GM18502 (cell line): ENCODE data around the gene SLC4A7.
"Not testable (repeated sequence)": the region's sequence is repeated elsewhere in the genome, so short reads cannot be mapped to it uniquely, and the experiment has no call there.

Experiments
- ATAC-seq: cut with Tn5 transposase; IDR thresholded peaks from one replicate; pipeline ENCODE4 v1.9.1; 2021; ENCODE audit warnings: mild to moderate bottlenecking; ENCODE audit not compliant: unreplicated experiment, poor library complexity

SLC4A7 gene

DNA sequence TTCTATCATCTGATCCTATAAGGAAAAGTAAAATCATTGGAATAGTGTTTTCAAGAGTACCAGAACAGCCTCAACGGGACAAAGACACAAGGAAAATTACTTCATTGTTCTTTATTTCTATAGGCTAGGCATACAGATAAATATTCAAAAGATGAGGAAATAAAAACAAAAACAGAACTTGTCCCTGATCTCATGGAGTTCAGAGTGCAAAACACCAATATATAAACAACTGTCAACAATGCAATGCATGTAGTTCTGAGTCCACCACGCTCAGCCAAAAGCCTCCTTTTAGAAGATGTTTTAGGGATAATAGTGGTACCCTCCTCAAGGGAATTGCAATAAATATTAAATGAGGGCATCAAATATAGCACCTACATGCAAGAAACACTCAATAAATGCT, 4.6 kb upstream of the SLC4A7 start:
- ATAC-seq = no peak

DNA sequence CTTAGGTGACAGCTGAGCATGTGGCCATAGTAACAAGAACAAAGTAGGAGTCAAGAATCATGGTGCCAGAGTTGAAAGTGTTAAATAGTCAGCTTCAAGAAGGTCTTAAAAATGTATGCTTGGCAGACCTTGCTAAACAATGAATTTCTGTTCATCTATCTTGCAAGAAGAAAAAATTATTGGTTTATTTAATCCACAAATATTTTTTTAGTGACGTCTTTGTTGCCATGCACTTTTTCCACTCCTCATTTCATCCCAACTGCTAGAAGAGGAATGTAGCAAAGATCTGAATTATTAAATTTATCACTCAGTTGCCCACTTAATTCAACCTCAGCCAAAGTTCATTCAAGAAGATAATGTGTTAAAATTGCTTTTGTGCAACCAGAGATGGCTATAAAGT, 3.2 kb upstream of the SLC4A7 start:
- no peak for ATAC-seq

DNA sequence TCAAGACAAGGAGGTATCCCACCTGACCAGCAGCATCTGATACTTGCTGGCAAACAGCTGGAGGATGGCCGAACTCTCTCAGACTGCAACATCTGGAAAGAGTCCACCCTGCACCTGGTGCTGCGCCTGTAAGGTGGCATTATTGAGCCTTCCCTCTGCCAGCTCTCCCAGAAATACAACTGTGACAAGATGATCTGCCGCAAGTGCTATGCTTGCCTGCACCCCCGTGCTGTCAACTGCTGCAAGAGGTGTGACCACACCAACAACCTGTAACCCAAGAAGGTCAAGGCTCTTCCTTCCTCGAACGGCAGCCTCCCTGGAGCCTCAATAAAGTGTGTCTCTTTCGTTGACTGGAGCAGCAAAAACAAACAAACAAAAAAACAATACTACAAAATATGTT, 2.2 kb upstream of the SLC4A7 start:
- ATAC-seq = no peak

DNA sequence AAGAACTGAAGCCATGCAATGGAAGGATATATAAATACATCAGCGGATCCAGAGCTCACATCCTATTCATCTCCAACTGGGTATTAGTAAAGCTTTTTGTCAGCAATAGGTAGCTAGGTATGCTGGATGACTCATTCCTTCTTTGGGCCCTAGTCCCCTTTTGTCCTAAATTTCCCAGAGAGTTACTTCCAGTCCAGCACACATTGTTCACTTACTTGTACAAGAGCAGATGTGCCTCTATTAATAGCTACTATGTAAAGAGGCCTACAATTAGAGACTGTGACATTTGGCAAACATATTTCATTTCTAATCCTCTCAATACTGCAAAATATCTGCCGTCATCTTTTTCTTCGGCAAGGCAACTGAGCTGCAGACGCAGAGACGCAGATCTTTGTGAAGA, 1.7 kb upstream of the SLC4A7 start:
- ATAC-seq = no peak

DNA sequence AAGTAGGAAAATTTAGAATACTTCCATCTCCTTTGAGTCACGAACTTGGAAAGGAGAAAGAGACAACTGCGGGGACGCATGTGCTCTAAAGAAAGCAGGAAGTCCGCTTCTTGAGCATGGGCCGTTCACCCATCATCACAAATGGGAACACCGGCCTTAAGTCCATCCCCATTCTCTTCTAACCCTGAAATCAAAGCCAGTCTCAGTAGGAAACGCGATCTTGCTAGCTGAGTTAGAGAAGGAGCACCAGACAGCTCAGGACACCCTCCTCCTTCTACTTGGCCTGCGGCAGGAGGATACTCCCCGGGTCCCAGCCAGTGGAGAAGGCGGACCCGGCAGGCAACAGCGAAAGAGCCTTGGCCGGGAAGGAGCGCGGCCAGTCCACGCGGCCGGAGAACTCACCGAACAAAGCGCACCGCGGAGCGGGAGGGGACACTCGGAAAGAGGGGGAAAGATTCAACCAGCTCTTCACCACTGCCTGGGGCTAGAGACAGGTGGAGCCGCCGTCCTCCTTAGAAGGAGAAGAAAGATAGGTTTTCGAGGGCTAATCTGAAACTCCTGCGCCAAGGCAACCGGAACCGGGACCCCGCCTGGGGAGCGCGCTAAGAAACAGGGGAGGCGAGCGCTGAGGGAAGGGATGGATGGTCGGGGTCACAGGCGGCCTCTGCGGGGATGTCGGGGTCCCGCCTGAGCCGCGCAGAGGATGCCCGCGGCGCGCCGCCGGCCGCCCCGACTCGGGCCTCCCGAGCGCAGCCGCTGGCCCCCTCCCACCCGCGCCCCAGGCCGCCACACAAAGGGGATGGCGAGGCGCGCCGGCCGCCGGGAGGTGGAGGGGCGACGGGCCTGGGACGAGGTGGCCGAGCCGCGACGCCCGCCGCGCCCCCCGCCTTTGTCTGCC, 818 bp downstream of the SLC4A7 start:
- ATAC-seq = peak; percentile 25

DNA sequence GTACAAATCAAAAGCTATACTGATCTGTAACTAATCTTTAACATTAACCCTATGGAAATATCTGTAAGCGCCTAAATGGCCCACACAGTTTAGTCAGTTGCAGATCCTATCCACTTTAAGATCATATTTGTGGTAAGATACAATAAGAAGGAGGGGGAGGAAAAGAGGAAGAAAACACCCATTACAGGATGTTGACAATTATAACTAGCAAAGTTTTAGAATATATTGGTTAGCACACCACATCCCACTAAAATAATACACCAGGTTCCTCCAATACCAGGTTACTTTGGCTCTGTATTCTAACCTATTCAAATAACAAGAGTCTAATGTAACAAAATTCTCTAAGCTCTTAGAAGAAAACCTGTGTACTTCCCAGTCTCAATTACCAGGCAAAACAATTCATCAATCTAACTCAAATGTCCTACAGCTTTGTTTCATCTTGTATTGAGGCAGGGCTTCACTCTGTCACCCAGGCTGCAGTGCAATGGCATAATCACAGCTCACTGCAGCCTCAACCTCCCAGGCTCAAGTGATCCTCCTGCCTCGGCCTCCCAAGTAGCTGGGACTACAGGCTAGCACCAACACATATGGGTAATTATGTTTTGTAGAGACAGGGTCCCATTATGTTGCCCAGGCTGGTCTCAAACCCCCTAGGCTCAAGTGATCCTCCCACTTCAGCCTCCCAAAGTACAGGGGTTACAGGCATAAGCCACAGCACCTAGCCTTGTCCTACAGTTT, 4.2 kb downstream of the SLC4A7 start:
- no peak for ATAC-seq

DNA sequence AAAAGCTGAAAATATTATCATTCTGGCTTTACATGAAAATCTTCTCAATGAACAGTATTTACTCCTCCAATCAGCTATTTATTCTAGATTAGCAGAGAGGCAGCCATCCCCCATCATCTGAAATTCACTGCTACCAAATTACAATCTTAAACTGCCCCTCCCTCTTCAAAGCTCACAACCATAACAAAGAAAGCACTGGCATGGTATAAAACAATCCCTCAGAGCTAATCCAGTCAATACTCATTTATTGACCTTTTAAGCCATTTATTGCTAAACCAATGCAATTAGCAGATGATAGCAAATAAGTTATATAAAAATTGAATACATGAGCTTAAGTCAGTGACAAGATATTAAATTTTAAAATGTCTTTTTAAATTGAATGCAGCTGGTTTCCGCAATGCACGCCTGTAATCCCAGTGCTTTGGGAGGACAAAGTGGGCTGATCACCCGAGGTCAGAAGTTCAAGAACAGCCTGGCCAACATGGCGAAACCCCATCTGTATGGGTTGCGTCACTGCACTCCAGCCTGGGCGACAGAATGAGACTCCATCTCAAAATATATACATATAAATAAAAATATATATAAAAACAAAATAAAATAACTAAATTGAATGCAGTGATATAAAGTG, 12.1 kb downstream of the SLC4A7 start:
- ATAC-seq = no peak

DNA sequence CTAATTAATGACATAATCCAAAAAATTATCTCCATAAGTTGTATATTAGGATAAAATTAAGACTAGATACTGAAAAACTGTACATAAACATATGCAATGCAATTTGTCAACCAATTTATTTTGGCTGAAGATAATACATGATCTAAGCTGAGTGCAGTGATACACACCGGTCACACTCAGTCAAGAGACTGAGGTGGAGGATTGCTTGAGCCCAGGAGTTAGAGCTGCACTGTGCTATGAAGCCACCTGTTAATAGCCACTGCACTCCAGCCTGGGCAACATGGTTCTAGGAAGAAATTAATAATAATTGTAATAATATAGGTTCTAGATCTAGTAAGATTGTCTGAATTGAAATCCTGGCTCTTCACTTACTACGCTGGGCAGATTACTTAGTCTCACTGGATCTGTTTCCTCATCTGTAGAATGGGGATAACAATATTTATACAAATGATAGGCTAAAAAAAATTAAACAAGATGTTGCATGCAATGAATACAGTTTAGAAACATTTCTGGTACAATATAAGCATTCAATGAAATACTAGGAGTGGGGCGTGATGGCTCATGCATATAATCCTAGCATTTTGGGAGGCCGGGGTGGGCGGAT, 15.8 kb downstream of the SLC4A7 start:
- no peak for ATAC-seq

DNA sequence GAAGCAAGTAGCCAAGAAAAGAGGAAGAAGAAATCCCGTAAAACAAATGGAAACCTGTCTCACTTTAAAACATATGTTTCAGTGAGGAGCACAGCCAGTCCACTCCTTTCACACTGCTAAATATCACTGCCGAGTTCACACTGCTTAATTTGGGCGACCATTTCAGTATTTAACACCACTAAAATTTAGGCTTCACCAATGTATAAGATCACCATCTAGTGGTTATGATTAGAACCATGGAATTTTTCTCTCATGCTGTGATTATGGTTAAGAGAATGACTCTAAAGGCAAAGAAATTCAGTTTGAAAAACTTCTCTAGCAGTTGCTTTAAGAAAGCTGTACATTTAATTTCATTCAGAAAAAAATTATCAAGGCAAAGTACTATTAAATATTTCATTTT, 16.6 kb downstream of the SLC4A7 start:
- peak; percentile 84 for ATAC-seq

DNA sequence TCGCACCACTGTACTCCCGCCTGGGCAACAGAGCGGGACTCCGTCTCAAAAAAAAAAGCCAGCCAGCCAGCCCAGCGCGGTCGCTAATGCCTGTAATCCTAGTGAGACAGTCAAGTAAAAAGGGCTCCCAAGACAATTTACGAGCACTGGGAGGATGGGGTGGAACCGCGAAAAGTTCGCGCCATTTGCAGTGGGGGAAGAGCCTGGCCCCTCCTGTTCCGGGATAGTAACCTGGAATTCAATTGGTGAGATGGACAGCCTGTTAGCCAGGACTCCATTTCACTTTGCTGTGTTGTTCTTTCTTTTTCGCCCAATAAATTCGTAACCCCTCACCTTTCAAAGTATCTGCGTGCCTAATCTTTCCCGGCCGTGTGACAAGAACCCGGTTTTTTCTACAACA, 19.5 kb downstream of the SLC4A7 start:
- no peak for ATAC-seq

DNA sequence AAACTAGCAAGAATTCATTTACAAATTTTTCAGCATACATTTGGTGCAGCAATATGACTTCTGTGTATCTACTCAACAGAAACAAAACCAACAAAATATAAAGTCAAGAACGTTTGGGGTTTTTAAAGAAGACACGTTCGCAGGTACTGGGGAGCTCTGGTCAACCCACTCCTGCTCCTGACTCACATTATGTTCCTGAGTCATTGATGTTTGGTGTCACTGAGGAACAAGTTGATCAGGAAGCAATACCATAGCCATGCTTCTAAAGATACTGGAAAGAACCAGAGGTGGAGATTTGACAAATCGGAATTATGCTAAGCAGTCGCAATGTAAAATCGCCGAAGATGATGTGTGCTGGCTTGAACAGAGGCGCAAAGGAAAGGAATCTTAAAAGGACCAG, 22.0 kb downstream of the SLC4A7 start:
- ATAC-seq = no peak

DNA sequence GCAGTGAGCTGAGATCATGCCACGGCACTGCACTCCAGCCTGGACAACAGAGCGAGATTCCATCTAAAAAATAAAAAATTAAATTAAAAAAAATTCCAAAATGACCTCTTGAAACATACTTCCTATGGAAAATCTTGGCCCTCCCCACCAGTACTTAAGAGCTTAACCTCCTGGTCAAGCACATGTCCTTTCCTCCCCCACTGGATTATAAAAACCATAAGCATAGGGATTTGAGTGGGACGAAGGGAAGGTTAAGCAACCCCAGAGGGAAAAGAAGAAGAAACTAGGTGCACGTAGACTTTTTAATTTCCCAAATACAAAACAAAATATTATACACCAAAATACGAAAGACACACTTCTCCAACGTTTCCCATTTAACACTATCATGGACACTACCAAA, 25.3 kb downstream of the SLC4A7 start:
- no peak for ATAC-seq

DNA sequence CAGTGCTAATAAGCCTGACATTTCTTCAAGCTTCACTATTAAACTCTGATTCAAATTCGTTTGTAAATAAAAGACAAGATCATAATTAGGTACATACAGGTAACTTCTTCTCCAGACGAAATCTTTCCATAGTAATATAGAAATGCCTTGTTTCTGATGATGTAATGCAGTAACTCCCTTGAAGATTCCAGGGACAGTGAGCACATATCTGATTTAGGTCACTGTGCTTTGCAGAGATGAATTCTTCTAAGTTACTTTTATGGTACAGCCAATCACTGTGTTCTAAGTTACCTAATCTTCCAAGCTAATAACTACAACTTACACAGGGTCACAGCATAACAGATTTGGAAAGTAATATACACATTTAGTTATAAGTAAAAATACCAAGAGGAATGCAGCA, 27.6 kb downstream of the SLC4A7 start:
- no peak for ATAC-seq

DNA sequence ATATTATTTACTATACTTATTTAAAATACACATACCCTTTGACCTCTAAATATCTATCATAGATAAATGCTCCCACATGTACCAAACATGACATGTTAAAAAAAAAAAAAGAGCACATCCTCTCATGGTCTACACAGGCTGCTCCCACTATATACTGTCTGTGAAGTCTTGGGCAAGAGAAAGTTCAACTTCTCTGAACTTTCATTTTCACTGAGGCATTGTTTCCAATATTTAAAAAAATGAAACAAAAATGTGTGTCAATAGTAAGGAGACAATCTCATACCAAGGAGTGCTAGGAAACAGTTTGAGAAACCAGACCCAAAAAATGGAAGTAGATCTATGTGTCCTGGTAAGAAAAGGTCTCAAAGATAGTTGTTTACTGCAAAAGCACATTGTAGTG, 29.3 kb downstream of the SLC4A7 start:
- peak; percentile 59 for ATAC-seq

DNA sequence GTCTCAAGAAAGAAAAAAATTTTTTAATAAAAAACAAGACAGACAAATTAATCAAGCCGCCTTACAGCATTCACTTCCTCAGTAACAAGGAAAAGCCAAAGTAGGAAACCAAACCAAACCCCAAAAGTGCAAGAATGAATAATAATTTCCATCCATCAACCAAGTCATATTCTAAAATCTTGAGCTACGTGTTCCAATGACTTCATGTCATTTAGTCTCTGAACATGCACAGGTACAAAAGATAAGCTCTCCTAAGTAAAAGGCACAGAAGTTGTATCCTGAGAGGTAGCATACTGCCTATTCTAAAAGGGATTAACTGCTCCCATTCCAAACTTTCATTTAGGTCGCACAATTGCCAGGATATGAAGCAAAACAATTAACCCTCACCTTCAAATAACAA, 29.7 kb downstream of the SLC4A7 start:
- ATAC-seq = no peak

DNA sequence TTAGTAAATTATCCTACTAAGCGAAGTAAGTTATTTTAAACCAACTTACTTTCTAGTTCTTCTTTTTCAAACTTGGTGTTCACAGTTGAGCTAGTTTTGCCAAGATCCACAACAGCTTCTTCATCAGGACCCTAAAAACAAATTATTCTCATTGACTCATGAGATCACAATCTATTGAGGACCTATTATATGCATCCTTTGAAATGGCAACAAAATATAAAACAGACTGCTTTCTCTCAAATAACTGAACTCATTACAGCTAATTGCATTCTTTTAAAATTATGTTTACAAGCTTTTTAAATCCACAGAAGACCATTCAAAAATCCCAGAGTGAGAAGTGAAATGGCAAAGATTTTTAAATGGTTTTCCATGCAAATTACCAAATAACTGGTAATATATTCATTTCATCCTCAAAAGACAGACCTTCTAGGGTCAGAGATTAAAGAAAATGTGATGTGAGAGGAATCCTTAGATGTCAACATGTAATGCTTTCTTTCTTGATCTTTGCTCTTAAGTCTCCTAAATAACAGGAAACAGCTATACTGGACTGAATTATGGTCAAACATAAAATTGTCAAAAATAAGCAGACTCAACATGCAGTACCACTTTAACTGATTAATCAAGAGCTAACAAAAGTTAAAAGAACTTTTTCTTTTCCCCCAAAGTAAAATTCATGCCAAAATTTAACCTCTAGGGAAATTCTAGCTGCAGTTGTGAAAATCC, 31.7 kb downstream of the SLC4A7 start:
- no peak for ATAC-seq

DNA sequence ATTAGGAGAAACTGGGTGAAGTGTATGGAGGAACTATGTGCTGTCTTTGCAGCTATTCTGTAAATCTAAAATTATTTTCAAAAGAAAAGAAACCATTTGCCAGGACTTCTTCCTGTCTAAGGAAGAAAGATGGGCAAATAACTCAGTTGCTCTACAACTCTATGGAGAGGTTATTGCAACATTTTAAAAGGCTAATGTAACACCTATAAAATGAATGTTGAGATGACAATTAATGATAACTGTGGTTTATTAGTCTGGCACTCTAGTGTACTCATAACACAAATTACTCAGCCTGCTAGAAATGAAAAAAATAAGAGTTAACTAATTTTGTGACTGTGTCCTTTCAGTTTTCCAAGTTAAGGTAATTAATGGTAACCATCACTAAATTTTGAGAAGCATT, 32.3 kb downstream of the SLC4A7 start:
- no peak for ATAC-seq

DNA sequence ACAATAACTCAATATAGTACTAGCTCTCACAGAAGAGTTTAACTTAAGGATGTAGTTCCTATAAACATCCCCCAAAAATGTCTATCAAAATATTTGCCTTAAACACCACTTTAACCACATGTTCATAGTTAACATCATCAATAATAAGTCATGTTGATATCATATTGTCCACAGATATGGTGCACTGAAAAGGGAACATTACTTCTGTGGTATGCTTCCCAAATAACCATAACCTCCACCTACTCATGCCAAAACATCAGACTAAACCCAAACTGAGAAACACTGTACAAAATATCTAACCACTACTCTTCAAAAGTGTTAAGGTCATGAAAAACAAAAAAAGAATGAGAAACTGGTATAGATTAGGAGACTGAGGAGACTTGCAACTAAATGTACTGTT, 32.9 kb downstream of the SLC4A7 start:
- ATAC-seq = no peak

DNA sequence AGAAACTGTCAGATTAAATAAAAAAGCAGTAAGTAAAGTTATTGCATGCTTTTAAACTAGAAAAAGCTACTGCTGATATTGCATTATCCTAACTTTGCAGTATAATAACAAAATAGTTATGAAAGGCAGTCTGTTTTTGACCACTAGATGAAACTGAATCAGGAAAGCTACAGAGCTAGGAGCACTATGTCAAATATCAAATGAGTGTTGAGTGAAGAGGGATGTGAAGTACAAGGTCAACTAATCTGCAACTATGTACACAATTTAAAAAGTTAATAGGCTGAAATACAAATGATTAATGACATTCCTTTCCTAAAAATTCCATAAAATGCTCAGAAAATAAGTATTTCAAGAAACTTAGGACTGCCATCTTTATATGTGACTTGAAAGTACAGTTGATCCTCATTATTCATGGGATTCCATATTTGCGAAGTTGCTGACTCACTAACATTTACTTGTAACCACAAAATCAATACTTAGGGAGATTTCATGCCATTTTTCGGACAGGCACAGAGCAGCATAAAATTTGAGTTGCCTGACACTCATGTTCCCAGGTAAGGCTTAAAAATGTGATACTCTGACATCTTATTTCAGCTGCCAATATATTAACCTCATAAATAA, 34.5 kb downstream of the SLC4A7 start:
- ATAC-seq = no peak

DNA sequence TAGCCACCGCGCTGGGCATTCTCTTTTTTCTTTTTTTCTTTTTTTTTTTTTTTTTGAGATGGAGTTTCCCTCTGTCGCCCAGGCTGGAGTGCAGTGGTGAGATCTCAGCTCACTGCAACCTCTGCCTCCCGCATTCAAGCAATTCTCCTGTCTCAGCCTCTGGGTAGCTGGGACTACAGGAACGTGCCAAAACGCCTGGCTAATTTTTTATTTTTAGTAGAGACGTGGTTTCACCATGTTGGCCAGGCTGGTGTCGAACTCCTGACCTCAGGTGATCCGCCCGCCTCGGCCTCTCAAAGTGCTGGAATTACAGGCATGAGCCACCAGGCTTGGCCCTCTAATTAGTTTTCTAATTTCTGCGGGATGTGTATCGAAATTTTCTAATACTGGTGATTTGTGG, 41.2 kb downstream of the SLC4A7 start:
- not testable (repeated sequence) for ATAC-seq
